GM19468 (cell line): Measurements from ENCODE around the gene KCNT1.

ENCODE experiments used
- ATAC-seq: cut with Tn5 transposase; IDR thresholded peaks from one replicate; pipeline ENCODE4 v1.9.1; 2021; ENCODE audit warnings: mild to moderate bottlenecking, moderate library complexity, moderate number of reproducible peaks; ENCODE audit not compliant: unreplicated experiment; ENCODE audit errors: extremely low read depth

The KCNT1 gene

GRCh38 chr9:135760465-135760864 lies 58.5 kb downstream of the KCNT1 start:
- no peak for ATAC-seq

GRCh38 chr9:135761150-135761844 lies 59.3 kb downstream of the KCNT1 start:
- no peak for ATAC-seq

- no peak for ATAC-seq
These were observed 59.8 kb downstream of the KCNT1 start for GRCh38 chr9:135761845-135762168.

GRCh38 chr9:135762921-135763320 lies 60.9 kb downstream of the KCNT1 start:
- ATAC-seq, result no peak

GRCh38 chr9:135763716-135764446 lies 61.9 kb downstream of the KCNT1 start:
- no peak for ATAC-seq

- ATAC-seq, result no peak
These were observed 62.7 kb downstream of the KCNT1 start for GRCh38 chr9:135764731-135765130.

- no peak for ATAC-seq
These were observed 63.4 kb downstream of the KCNT1 start for GRCh38 chr9:135765416-135765815.

- no peak for ATAC-seq
These were observed 64.3 kb downstream of the KCNT1 start for GRCh38 chr9:135766251-135766650.

- no peak for ATAC-seq
These were observed 64.7 kb downstream of the KCNT1 start for GRCh38 chr9:135766707-135767106.

- no peak for ATAC-seq
These were observed 66.7 kb downstream of the KCNT1 start for GRCh38 chr9:135768516-135769218.

- no peak for ATAC-seq
These were observed 67.7 kb downstream of the KCNT1 start for GRCh38 chr9:135769489-135770202.

- no peak for ATAC-seq
These were observed 68.2 kb downstream of the KCNT1 start for GRCh38 chr9:135770203-135770535.

- no peak for ATAC-seq
These were observed 68.8 kb downstream of the KCNT1 start for GRCh38 chr9:135770771-135771170.

GRCh38 chr9:135771401-135772051 lies 69.5 kb downstream of the KCNT1 start:
- ATAC-seq, result no peak

GRCh38 chr9:135772056-135772646 lies 70.2 kb downstream of the KCNT1 start:
- no peak for ATAC-seq

- no peak for ATAC-seq
These were observed 70.9 kb downstream of the KCNT1 start for GRCh38 chr9:135772702-135773493.

GRCh38 chr9:135773530-135774238 lies 71.7 kb downstream of the KCNT1 start:
- ATAC-seq, result no peak

- ATAC-seq, result no peak
These were observed 72.3 kb downstream of the KCNT1 start for GRCh38 chr9:135774239-135774747.
